Measurements from ENCODE around the gene NEU2. TPM values are rescaled to one million over a fixed set of nuclear protein-coding genes. Genes with fewer than 3 reads are reported as not detected.

Gene NEU2
- total RNA-seq, 1 donor from 2014 or later = not detected

DNA sequence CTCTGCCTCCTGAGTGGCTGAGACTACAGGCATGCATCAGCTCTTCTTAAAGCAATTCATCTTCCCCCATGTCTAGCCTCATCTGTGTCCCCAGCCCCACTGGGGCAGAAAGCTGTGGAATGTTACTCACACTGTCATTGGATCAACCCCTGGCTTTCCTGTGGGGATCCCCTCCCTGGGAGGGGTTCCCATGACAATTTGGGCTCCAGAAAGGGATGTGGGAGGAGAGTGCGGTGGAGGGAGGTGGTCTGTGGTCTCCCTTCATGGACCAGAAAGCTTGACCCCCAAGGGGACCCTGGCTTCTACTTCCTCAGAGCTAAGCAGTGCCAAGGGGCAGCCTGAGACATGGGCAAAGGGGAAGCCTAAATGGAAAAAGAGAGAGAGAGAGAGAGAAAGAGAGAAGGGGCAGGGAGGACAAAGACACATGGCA lies 20.8 kb upstream of the NEU2 start:
- H3K27me3 ChIP-seq (ENCODE audit: low read depth) = peaks cover 34% of the 10 kb centered on the region
- H3K36me3 ChIP-seq = no peaks in the 10 kb centered on the region
- H3K4me3 ChIP-seq = no peak overlapping the region
- no peaks in the 10 kb centered on the region for H3K4me1 ChIP-seq
- no peak for DNase-seq
- no peak for TF ChIP-seq CTCF (IDR thresholded peaks at IDR 0.05; ENCODE audit: borderline replicate concordance)
- H3K27ac ChIP-seq (replicated peaks) = no peak overlapping the region
- intact Hi-C loops (cut with micrococcal nuclease) = no loop called here
- peaks cover under 1% of the 10 kb centered on the region for H3K9me3 ChIP-seq (replicated peaks)

GRCh38 chr2:233012301-233012971 lies 20.0 kb upstream of the NEU2 start:
- H3K4me1 ChIP-seq = no peaks in the 10 kb centered on the region
- no peak overlapping the region for H3K27ac ChIP-seq (replicated peaks)
- H3K9me3 ChIP-seq (replicated peaks) = peaks cover 8% of the 10 kb centered on the region
- peaks cover 27% of the 10 kb centered on the region for H3K27me3 ChIP-seq (ENCODE audit: low read depth)
- no peaks in the 10 kb centered on the region for H3K36me3 ChIP-seq
- DNase-seq = no peak
- no peak for TF ChIP-seq CTCF (IDR thresholded peaks at IDR 0.05; ENCODE audit: borderline replicate concordance)
- H3K4me3 ChIP-seq = no peak overlapping the region
- intact Hi-C loops (cut with micrococcal nuclease) = no loop called here

- no peak for DNase-seq
- Histone ChIP-seq H3K36me3 (no peaks in the 10 kb centered on the region), H3K4me1 (no peaks in the 10 kb centered on the region), H3K27me3 (ENCODE audit: low read depth) (peaks cover 23% of the 10 kb centered on the region), H3K27ac (replicated peaks) (no peak within 1 kb of the TSS), H3K9me3 (replicated peaks) (peaks cover 14% of the 10 kb centered on the region), H3K4me3 (no peak within 1 kb of the TSS)
- intact Hi-C loops (cut with micrococcal nuclease) = no loop called here
- TF ChIP-seq CTCF (IDR thresholded peaks at IDR 0.05; ENCODE audit: borderline replicate concordance) = no peak
Measured at GRCh38 chr2:233013027-233013461, 19.4 kb upstream of the NEU2 start, which contains the start of gene NGEF. NGEF (minus strand) TSS chr2:233013256; CDS start chr2:232974890, 38,366 bp downstream.

- peaks cover 20% of the 10 kb centered on the region for H3K9me3 ChIP-seq (replicated peaks)
- no peak for DNase-seq
- no peak overlapping the region for H3K4me3 ChIP-seq
- no peaks in the 10 kb centered on the region for H3K4me1 ChIP-seq
- no peaks in the 10 kb centered on the region for H3K36me3 ChIP-seq
- H3K27me3 ChIP-seq (ENCODE audit: low read depth) = peaks cover 17% of the 10 kb centered on the region
- no peak overlapping the region for H3K27ac ChIP-seq (replicated peaks)
- TF ChIP-seq CTCF (IDR thresholded peaks at IDR 0.05; ENCODE audit: borderline replicate concordance) = no peak
- intact Hi-C loops (cut with micrococcal nuclease) = no loop called here
Measured at GRCh38 chr2:233013650-233014049, 18.8 kb upstream of the NEU2 start.

GRCh38 chr2:233015019-233015645 lies 17.3 kb upstream of the NEU2 start:
- Histone ChIP-seq H3K9me3 (replicated peaks) (peaks cover 24% of the 10 kb centered on the region), H3K4me3 (no peak overlapping the region), H3K4me1 (no peaks in the 10 kb centered on the region), H3K27ac (replicated peaks) (no peak overlapping the region), H3K27me3 (ENCODE audit: low read depth) (peaks cover 4% of the 10 kb centered on the region), H3K36me3 (no peaks in the 10 kb centered on the region)
- TF ChIP-seq CTCF (IDR thresholded peaks at IDR 0.05; ENCODE audit: borderline replicate concordance) = no peak
- intact Hi-C loops (cut with micrococcal nuclease) = no loop called here
- no peak for DNase-seq
